ACC112 (cell line): ENCODE data around the gene APOL3.
"Not testable (repeated sequence)": the region's sequence is repeated elsewhere in the genome, so short reads cannot be mapped to it uniquely, and the experiment has no call there.

Source experiments
- H2AFZ ChIP-seq: fragments of 200-600 bp; sonication (generic); one replicate; pipeline ENCODE4 v1.6.0; 2017; ENCODE audit warnings: antibody characterized with exemption, low read length; ENCODE audit not compliant: unreplicated experiment
- H3K27ac ChIP-seq: fragments of 200-600 bp; sonication (generic); 2 replicates; pipeline ENCODE4 v1.5.1; 2014; ENCODE audit warnings: low read depth, mild to moderate bottlenecking, antibody characterized with exemption, low read length, moderate library complexity
- H3K27me3 ChIP-seq: fragments of 200-600 bp; sonication (generic); 2 replicates; pipeline ENCODE4 v1.6.1; 2014; ENCODE audit warnings: mild to moderate bottlenecking, antibody characterized with exemption, low read length, moderate library complexity, mixed read lengths; ENCODE audit not compliant: insufficient read depth
- H3K36me3 ChIP-seq: fragments of 200-600 bp; sonication (generic); 2 replicates; pipeline ENCODE4 v1.6.1; 2016; ENCODE audit warnings: mild to moderate bottlenecking, antibody characterized with exemption, low read length, moderate library complexity, mixed read lengths; ENCODE audit not compliant: insufficient read depth
- H3K4me1 ChIP-seq: fragments of 200-600 bp; sonication (generic); one replicate; pipeline ENCODE4 v1.6.1; 2016; ENCODE audit warnings: low read length, mixed read lengths; ENCODE audit not compliant: insufficient read depth, unreplicated experiment, control insufficient read depth
- H3K4me3 ChIP-seq: fragments of 200-600 bp; sonication (generic); 2 replicates; pipeline ENCODE4 v1.5.1; 2014; ENCODE audit warnings: mild to moderate bottlenecking, low read depth, low read length
- H3K79me2 ChIP-seq: fragments of 200-600 bp; sonication (generic); one replicate; pipeline ENCODE4 v1.6.0; 2016; ENCODE audit warnings: low read length; ENCODE audit not compliant: control insufficient read depth, unreplicated experiment, insufficient read depth

APOL3 gene, protein sequence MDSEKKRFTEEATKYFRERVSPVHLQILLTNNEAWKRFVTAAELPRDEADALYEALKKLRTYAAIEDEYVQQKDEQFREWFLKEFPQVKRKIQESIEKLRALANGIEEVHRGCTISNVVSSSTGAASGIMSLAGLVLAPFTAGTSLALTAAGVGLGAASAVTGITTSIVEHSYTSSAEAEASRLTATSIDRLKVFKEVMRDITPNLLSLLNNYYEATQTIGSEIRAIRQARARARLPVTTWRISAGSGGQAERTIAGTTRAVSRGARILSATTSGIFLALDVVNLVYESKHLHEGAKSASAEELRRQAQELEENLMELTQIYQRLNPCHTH

GRCh38 chr22:36160499-36160942 is at the start of gene APOL3:
TSS of gene APOL3 (minus strand) at chr22:36160755. CDS start at chr22:36149055, 11,700 bp downstream.
- Histone ChIP-seq H3K4me1 (peaks cover 29% of the 10 kb centered on the region), H3K79me2 (peaks cover 27% of the 10 kb centered on the region), H3K27me3 (no peaks in the 10 kb centered on the region), H2AFZ (peak within 1 kb of the TSS; percentile 72), H3K36me3 (no peaks in the 10 kb centered on the region), H3K4me3 (peak within 1 kb of the TSS; percentile 82), H3K27ac (peak within 1 kb of the TSS; percentile 33; the same call in 1 of the 2 replicates)

DNA sequence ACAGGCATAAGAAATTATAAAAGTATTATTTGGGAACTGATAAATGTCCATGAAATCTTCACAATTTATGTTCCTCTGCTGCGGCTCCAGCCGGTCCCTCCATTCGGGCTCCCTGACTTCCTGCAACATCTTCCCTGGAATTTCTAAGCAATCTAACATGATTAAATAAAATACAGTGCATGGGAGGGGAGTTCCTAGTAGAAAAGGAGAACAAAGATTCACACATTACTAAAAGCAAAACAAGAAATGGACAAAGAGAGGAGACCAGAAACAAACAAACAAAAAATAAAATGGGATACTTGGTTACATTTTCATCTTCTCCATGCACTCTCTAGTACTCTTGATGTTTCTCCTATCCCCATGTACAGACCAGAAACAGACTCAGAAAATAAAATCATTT is 49.7 kb upstream of the APOL3 start:
- Histone ChIP-seq H3K27ac (no peak overlapping the region), H3K4me3 (no peak overlapping the region), H3K36me3 (no peaks in the 10 kb centered on the region), H3K79me2 (no peaks in the 10 kb centered on the region), H3K4me1 (no peaks in the 10 kb centered on the region), H2AFZ (no peak overlapping the region), H3K27me3 (0 out of 2 replicates have a peak, but pooled peaks cover 9% of the 10 kb centered on the region)

GRCh38 chr22:36209488-36209908 is 48.9 kb upstream of the APOL3 start:
- not testable (repeated sequence) for H3K79me2 ChIP-seq, H3K36me3 ChIP-seq, H3K27ac ChIP-seq, H3K4me3 ChIP-seq, H2AFZ ChIP-seq, H3K27me3 ChIP-seq, H3K4me1 ChIP-seq

DNA sequence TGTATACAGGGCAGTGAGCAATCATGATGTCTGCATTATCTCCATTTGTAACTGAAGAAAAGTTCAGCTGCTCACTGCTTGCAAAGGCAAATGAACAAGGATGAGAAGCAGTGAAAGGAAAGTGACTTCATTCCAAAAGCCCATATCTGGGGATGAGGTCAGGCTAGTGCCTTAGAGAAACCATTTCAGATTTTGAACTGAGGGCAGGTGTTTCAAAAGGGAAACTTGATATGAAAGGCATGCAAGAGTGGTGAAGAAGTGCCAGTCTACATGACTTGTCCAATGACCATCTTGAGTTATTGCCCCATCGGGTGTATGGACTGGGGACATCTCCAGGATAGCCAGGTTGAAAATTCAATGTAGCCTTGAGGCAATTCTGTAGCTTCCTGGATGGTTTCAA is 48.4 kb upstream of the APOL3 start:
- Histone ChIP-seq H3K79me2 (no peaks in the 10 kb centered on the region), H2AFZ (no peak overlapping the region), H3K4me3 (no peak overlapping the region)

GRCh38 chr22:36208162-36208765 is 47.7 kb upstream of the APOL3 start:
- Histone ChIP-seq H3K27me3 (0 out of 2 replicates have a peak, but pooled peaks cover 8% of the 10 kb centered on the region), H3K79me2 (no peaks in the 10 kb centered on the region), H3K4me1 (no peaks in the 10 kb centered on the region), H2AFZ (no peak overlapping the region), H3K27ac (no peak overlapping the region), H3K36me3 (no peaks in the 10 kb centered on the region), H3K4me3 (no peak overlapping the region)

More for the DNA sequence above, 48.4 kb upstream of the APOL3 start:
- H3K36me3 ChIP-seq: no peaks in the 10 kb centered on the region
- no peaks in the 10 kb centered on the region for H3K4me1 ChIP-seq
- no peak overlapping the region for H3K27ac ChIP-seq
- 0 out of 2 replicates have a peak, but pooled peaks cover 9% of the 10 kb centered on the region for H3K27me3 ChIP-seq

DNA sequence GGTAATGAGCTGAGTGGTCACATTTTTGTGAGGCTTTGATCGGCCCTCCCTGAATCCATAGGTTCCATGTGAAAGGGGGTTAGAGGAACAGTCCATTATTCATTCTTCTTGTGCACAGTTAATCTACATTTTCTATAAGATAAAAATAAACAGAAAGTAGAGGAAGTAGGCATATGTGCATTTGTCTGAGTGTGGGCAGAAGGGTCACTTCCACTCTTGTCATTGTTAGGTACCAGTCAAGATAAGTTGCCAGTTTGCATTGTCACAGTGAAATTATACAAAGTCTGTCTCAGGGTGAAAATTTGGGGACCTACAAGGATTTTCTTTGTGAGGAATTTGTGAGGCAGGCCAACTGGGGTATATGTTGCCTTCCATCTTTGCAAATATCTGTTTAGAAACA is 45.7 kb upstream of the APOL3 start:
- Histone ChIP-seq H3K4me1 (no peaks in the 10 kb centered on the region), H3K36me3 (no peaks in the 10 kb centered on the region), H2AFZ (no peak overlapping the region), H3K4me3 (no peak overlapping the region), H3K79me2 (no peaks in the 10 kb centered on the region), H3K27me3 (0 out of 2 replicates have a peak, but pooled peaks cover 6% of the 10 kb centered on the region), H3K27ac (no peak overlapping the region)

DNA sequence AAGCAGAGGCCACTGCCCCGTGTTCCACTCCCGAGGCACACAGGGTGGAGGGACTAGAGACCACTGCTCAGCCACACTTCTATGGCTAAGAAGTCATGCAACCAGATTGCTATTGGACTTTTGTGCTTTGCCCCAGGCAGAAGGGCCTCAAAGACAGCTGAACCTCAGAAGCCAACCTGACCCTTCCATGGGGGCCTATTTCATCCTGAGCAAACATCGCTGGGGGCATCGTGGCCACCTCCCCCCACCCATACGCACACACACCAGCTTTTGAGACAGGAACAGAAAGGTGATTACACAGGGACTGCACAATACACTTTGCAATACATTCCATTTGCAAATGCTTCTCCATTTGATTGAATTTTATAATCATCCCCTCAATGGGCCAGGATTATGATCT is 45.0 kb upstream of the APOL3 start:
- H2AFZ ChIP-seq, H3K4me3 ChIP-seq, H3K27ac ChIP-seq, H3K79me2 ChIP-seq, H3K4me1 ChIP-seq, H3K27me3 ChIP-seq, H3K36me3 ChIP-seq: not testable (repeated sequence)

DNA sequence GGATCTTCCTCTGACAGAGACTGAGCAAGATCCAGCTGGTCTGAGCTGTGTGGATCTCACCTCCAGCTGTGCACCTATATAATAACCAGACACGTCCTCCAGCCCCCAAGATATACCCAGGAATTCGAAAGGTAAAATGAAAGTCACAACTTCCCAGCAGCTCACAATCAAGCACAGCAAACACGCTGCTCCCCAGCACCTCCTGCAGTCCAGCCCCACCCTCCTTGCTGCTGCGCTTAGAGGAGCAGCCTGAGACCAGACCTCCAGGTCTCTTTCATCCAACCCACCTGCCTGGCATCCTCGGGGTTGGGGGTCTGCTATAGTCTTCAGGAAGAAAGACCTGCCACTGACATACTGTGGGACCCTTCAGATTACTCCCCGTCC is 44.1 kb upstream of the APOL3 start:
- H2AFZ ChIP-seq: no peak overlapping the region
- H3K27me3 ChIP-seq: 0 out of 2 replicates have a peak, but pooled peaks cover 6% of the 10 kb centered on the region

DNA sequence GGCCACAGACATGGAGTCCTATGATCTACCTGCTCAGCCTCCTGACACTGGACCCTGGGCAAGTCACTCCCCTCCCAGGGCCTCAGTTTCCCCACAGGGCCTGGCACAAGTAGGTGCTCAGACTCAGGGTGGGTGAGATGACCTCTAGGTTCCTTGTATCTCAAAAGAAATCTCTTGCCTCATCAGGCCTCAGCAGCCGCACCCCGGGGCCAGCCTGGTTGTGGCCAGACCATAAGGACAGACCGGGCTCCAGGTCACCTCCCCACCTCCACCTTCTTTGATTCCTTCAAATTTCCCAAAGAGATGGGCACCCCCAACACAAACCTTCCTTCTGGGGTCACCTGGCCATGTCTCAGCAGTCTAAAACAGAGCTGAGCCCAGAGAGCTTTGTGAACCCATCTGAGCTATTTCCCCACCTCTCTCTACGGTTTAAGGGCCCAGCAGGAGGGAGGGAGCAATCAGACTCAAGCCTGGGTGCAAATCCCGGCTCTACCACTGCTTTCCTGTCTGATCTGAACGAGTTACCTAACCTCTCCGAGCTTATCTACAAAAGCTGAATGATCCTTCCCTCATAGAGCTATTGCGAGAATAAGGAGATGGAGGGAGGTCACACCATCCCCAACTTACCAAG is 43.6 kb upstream of the APOL3 start:
- H3K36me3 ChIP-seq: no peaks in the 10 kb centered on the region
- no peak overlapping the region for H3K27ac ChIP-seq
- no peaks in the 10 kb centered on the region for H3K79me2 ChIP-seq
- 0 out of 2 replicates have a peak, but pooled peaks cover 6% of the 10 kb centered on the region for H3K27me3 ChIP-seq
- H2AFZ ChIP-seq: no peak overlapping the region
- H3K4me3 ChIP-seq: no peak overlapping the region
- no peaks in the 10 kb centered on the region for H3K4me1 ChIP-seq

More for the DNA sequence above, 44.1 kb upstream of the APOL3 start:
- no peaks in the 10 kb centered on the region for H3K79me2 ChIP-seq
- H3K4me1 ChIP-seq: no peaks in the 10 kb centered on the region
- no peak overlapping the region for H3K27ac ChIP-seq
- no peaks in the 10 kb centered on the region for H3K36me3 ChIP-seq
- no peak overlapping the region for H3K4me3 ChIP-seq

GRCh38 chr22:36203441-36203840 is 42.9 kb upstream of the APOL3 start:
- not testable (repeated sequence) for H3K79me2 ChIP-seq, H2AFZ ChIP-seq, H3K4me3 ChIP-seq, H3K27me3 ChIP-seq, H3K27ac ChIP-seq, H3K36me3 ChIP-seq, H3K4me1 ChIP-seq
